GM23338 (cell line): Measurements from ENCODE around the gene ZNRF1.

Experiments used
- CREB1 ChIP-seq: fragments of 250-450 bp; sonication (Bioruptor Pico); IDR thresholded peaks from 2 replicates; pipeline ENCODE4 v1.5.0; 2020; ENCODE audit warnings: low read depth, mild to moderate bottlenecking, moderate library complexity
- CTCF ChIP-seq, 2 experiments: fragments of 200-600 bp in 1 of 2; sonication (generic) in 1 of 2; conservative IDR thresholded peaks; 2 replicates each; pipeline versions ENCODE4 v1.5.1 to v1.6.1; 2016 to 2017; ENCODE audit warnings: antibody characterized with exemption in 2 of 2, low read depth in 2 of 2, mild to moderate bottlenecking in 2 of 2, moderate library complexity in 1 of 2
- EZH2 ChIP-seq: fragments of 200-600 bp; sonication (generic); IDR thresholded peaks from one replicate; pipeline ENCODE4 v1.8.0; 2017; ENCODE audit warnings: antibody characterized with exemption, mild to moderate bottlenecking, low read depth; ENCODE audit not compliant: unreplicated experiment
- EZH2phosphoT487 ChIP-seq: fragments of 200-600 bp; sonication (generic); IDR thresholded peaks from one replicate; pipeline ENCODE4 v1.8.1; 2018; ENCODE audit warnings: antibody characterized with exemption; ENCODE audit not compliant: unreplicated experiment
- POLR2AphosphoS5 ChIP-seq: IDR thresholded peaks from 2 replicates; pipeline ENCODE4 v1.6.1; 2016; ENCODE audit warnings: antibody characterized with exemption, low read depth
- REST ChIP-seq: IDR thresholded peaks from one replicate; pipeline ENCODE4 v1.6.1; 2018; ENCODE audit warnings: antibody characterized with exemption; ENCODE audit not compliant: unreplicated experiment

GRCh38 chr16:75110637-75111513 lies 112.1 kb downstream of the ZNRF1 start:
- TF ChIP-seq EZH2phosphoT487 (no peak), REST (no peak), CTCF (conservative IDR thresholded peaks at IDR 0.05; ENCODE audit: low read depth in 2 of 2) (peak; percentile 70 to 93), CREB1 (CRISPR knock-in tag) (no peak), EZH2 (no peak), POLR2AphosphoS5 (0 out of 2 replicates have a peak, but pooled peaks have one; percentile 24)
